Sigmoid colon (tissue), 7 donors: Measurements from ENCODE around the gene NELL2. TPM values are rescaled to one million over a fixed set of nuclear protein-coding genes. Genes with fewer than 3 reads are reported as not detected.
A peak's percentile ranks its signal among the peaks of the same experiment; 100 is the strongest.
"Not testable (repeated sequence)": the region's sequence is repeated elsewhere in the genome, so short reads cannot be mapped to it uniquely, and the experiment has no call there.

Experiments
- DNase-seq: peaks from one replicate; pipeline ENCODE4 v3.0.0-alpha.2; 2019
- H3K27ac ChIP-seq, 4 donors: fragments of 200-600 bp; sonication (generic); one replicate each; pipeline ENCODE4 v1.5.1; 2016 to 2019; ENCODE audit warnings: mild to moderate bottlenecking in 1 of 4
- H3K27me3 ChIP-seq, 3 donors: fragments of 200-600 bp; sonication (generic); one replicate each; pipeline ENCODE4 v1.5.1; 2019; ENCODE audit warnings: mild to moderate bottlenecking in 1 of 3
- H3K36me3 ChIP-seq, 4 donors: fragments of 200-600 bp; sonication (generic); one replicate each; pipeline ENCODE4 v1.5.1; 2016 to 2019
- H3K4me1 ChIP-seq, 4 donors: fragments of 200-600 bp; sonication (generic); one replicate each; pipeline ENCODE4 v1.5.1; 2017 to 2019
- H3K4me3 ChIP-seq, 4 donors: fragments of 200-600 bp; sonication (generic); one replicate each; pipeline ENCODE4 v1.5.1; 2017 to 2019; ENCODE audit warnings: mild to moderate bottlenecking in 2 of 4, moderate library complexity in 1 of 4
- H3K9me3 ChIP-seq, 4 donors: fragments of 200-600 bp in 3 of 4; sonication (generic) in 3 of 4; one replicate each; pipeline versions ENCODE4 v1.5.1 to v1.6.1; 2013 to 2019
- EP300 ChIP-seq, 4 donors: sonication (generic); formaldehyde crosslinking; IDR thresholded peaks; one replicate each; pipeline ENCODE4 v1.6.1; 2017; ENCODE audit warnings: antibody characterized with exemption in 4 of 4
- POLR2A ChIP-seq, 2 donors: fragments of 450-650 bp; IDR thresholded peaks; one replicate each; pipeline ENCODE4 v1.6.1; 2016; ENCODE audit warnings: antibody characterized with exemption in 2 of 2, mild to moderate bottlenecking in 2 of 2, moderate library complexity in 2 of 2
- POLR2AphosphoS5 ChIP-seq, 4 donors: sonication (generic); formaldehyde crosslinking; IDR thresholded peaks; one replicate each; pipeline ENCODE4 v1.6.1; 2017; ENCODE audit warnings: antibody characterized with exemption in 4 of 4
- WGBS, 2 donors: extraction: QIAGEN DNeasy Blood & Tissue Kit; methylation state at CpG; one replicate each; pipeline ENCODE4 v1.1.7; 2013; 5-methylcytosine and 5-hydroxymethylcytosine counted together
- intact Hi-C: fragments of 100-400 bp; cut with DNase I; formaldehyde crosslinking; loops from one replicate; pipeline ENCODE4 v1.15.1; 2023
- polyA plus RNA-seq, 3 donors: library from polyadenylated mRNA; stranded (reverse); fragments of 200-250 nt; gene quantifications; one replicate each; pipeline ENCODE4 v1.2.3, GENCODE V29; 2013
- total RNA-seq, 4 donors: library from RNA; depleted of rRNA; stranded (reverse); fragments of >200 nt; gene quantifications; one replicate each; pipeline ENCODE4 v1.1.0, GENCODE V29; 2016
- TF ChIP-seq, protein P1 (sequence below), 4 experiments: fragments of 450-650 bp in 3 of 4; fragments of 200-600 bp in 1 of 4; IDR thresholded peaks; one replicate each; pipeline ENCODE4 v1.5.1; 2016 to 2019; ENCODE audit warnings: antibody characterized with exemption in 4 of 4, mild to moderate bottlenecking in 3 of 4, moderate library complexity in 2 of 4
- donor health status: healthy with polysubstance abuse.
- donor health status: Bipolar disorder and iron deficiency.
- donor health status: healthy.

NELL2 gene
- total RNA-seq (10 to 100 TPM in 2 of 4 donors, 1 to 10 TPM in 2; 3.1 to 14.7 (median 7.5) TPM), polyA plus RNA-seq (1 to 10 TPM in 1 of 3 donors, under 1 TPM in 2; 0.60 to 5.2 (median 0.69) TPM)

DNA sequence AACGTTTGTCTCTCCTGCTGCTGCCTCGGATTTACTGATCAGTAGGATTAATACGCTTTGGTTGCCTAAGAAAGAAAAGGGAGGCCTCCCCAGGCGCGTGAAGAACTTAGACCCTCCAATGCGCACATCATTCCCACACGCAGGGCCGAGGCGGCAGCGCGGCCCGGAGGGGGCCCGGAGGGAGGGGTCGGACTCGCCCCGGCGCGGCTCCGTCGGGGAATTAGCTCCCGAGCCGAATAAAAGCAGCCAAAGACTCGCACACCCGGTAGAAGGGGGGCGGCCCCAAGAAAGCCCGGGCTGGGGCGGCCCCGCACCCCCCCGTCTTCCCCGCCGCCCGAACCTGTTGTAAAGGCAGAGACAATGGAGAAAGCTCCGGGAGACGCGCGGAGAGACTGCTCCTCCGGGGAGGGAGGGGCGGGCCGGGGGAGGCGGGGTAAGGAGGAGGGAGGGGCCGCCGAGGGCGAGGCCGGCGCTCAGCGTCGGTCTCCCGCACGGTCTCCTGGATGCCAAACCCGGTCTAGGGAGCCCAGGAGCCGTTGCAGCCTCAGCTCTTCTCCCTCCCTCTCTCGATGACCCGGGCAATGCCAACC, at the start of gene NELL2:
Gene NELL2 (minus strand): TSS at position 362 of the 590 bp plus-strand sequence. CDS start 446 bp downstream, outside the sequence.
- intact Hi-C loops: no loop called here
- TF ChIP-seq POLR2AphosphoS5 (IDR thresholded peaks at IDR 0.05) (no peak), POLR2A (IDR thresholded peaks at IDR 0.05) (no peak), EP300 (IDR thresholded peaks at IDR 0.05) (no peak)
- TF ChIP-seq, protein P1, sequence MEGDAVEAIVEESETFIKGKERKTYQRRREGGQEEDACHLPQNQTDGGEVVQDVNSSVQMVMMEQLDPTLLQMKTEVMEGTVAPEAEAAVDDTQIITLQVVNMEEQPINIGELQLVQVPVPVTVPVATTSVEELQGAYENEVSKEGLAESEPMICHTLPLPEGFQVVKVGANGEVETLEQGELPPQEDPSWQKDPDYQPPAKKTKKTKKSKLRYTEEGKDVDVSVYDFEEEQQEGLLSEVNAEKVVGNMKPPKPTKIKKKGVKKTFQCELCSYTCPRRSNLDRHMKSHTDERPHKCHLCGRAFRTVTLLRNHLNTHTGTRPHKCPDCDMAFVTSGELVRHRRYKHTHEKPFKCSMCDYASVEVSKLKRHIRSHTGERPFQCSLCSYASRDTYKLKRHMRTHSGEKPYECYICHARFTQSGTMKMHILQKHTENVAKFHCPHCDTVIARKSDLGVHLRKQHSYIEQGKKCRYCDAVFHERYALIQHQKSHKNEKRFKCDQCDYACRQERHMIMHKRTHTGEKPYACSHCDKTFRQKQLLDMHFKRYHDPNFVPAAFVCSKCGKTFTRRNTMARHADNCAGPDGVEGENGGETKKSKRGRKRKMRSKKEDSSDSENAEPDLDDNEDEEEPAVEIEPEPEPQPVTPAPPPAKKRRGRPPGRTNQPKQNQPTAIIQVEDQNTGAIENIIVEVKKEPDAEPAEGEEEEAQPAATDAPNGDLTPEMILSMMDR (IDR thresholded peaks at IDR 0.05): no peak
- Histone ChIP-seq H3K36me3 (no peaks in the 10 kb centered on the region), H3K4me1 (peaks cover 0 to 26% (median 25%) of the 10 kb centered on the region in 4 donors), H3K9me3 (peaks cover 0 to 2% (median 0%) of the 10 kb centered on the region in 4 donors), H3K27ac (no peak within 1 kb of the TSS), H3K27me3 (peaks cover 0 to 46% (median 32%) of the 10 kb centered on the region in 3 donors), H3K4me3 (peak within 1 kb of the TSS; percentile 29 to 59 (median 53))
- 1% methylated on average over 53 of the region's 53 CpGs for WGBS, 2 donors
- DNase-seq: no peak

DNA sequence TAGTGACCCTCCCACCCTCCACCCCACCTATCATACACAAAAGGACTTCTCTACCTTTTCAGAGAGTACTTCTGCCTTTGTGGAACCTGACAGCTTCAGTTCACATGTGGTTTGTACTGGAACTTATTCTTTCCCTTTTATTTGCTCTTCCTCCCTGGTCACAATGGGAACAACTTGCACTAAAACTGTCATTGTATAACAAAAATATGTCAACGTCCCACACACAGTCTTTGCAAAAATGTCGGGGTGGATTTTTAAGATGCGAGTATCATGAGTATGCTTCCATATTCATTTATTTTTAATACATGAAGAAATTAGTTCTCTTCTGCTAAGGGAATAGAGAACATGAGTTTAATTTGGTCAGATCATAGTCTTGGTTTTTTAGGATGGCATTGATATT, 45.6 kb upstream of the NELL2 start:
- DNase-seq: no peak
- no peaks in the 10 kb centered on the region for H3K36me3 ChIP-seq
- WGBS, 2 donors: 78 to 79% methylated on average over 3 of the region's 3 CpGs
- no peaks in the 10 kb centered on the region for H3K9me3 ChIP-seq
- no peak overlapping the region for H3K4me3 ChIP-seq
- no peaks in the 10 kb centered on the region for H3K27me3 ChIP-seq
- intact Hi-C loops: no loop called here
- no peak overlapping the region for H3K27ac ChIP-seq
- no peaks in the 10 kb centered on the region for H3K4me1 ChIP-seq
- no peak for TF ChIP-seq EP300 (IDR thresholded peaks at IDR 0.05)
- no peak for TF ChIP-seq POLR2A (IDR thresholded peaks at IDR 0.05)
- no peak for TF ChIP-seq POLR2AphosphoS5 (IDR thresholded peaks at IDR 0.05)
- TF ChIP-seq, protein P1 (IDR thresholded peaks at IDR 0.05): no peak

DNA sequence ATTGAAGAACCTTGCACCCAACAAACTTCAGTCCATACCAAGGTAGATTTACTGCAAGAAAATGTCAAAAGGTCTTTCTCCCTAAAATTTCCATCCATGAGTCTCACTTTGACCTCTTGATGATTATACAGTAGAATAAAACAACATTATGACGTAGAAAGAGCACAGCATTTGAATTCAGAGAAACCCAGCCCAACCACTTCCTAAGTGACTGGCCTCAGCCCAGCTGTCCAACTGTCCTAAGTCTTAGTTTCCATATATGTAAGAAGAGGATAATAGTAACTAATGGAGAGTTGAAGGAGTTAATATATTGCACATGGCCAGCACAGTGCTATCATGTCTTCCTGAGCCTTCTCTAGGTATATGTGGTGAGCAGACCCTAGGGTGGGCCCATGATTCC, 41.0 kb upstream of the NELL2 start:
- Histone ChIP-seq H3K4me3 (no peak overlapping the region), H3K27ac (no peak overlapping the region), H3K27me3 (no peaks in the 10 kb centered on the region), H3K4me1 (no peaks in the 10 kb centered on the region), H3K9me3 (no peaks in the 10 kb centered on the region), H3K36me3 (no peaks in the 10 kb centered on the region)
- DNase-seq: no peak
- intact Hi-C loops: no loop called here
- WGBS, 2 donors: 47 to 60% methylated on average over 1 of the region's 1 CpG
- TF ChIP-seq, protein P1 (IDR thresholded peaks at IDR 0.05): no peak
- no peak for TF ChIP-seq EP300 (IDR thresholded peaks at IDR 0.05)
- no peak for TF ChIP-seq POLR2A (IDR thresholded peaks at IDR 0.05)
- no peak for TF ChIP-seq POLR2AphosphoS5 (IDR thresholded peaks at IDR 0.05)

DNA sequence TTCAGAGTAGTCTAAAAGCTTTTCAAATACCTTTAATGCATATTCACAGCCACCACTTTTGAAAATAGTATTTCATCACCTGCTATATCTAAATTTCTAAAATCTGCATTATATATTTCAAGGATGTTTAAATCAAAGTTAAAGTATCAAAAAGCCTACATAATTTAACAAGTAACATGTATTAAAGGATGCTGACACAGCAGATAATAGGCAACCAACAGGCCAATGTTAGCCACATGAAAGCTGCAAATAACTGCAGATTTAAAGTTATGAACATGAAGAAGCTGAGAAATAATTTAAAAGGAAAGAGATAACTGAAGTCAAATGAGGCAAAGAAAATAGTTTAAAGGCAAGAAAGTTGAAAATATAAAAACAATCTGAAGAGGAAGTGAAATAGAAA, 39.8 kb upstream of the NELL2 start:
- H3K4me3 ChIP-seq: no peak overlapping the region
- H3K9me3 ChIP-seq: no peaks in the 10 kb centered on the region
- H3K4me1 ChIP-seq: no peaks in the 10 kb centered on the region
- no peak overlapping the region for H3K27ac ChIP-seq
- no peaks in the 10 kb centered on the region for H3K36me3 ChIP-seq
- no peak for DNase-seq
- no peaks in the 10 kb centered on the region for H3K27me3 ChIP-seq
- intact Hi-C loops: no loop called here
- TF ChIP-seq, protein P1 (IDR thresholded peaks at IDR 0.05): no peak
- TF ChIP-seq POLR2A (IDR thresholded peaks at IDR 0.05) (no peak), EP300 (IDR thresholded peaks at IDR 0.05) (no peak), POLR2AphosphoS5 (IDR thresholded peaks at IDR 0.05) (no peak)

DNA sequence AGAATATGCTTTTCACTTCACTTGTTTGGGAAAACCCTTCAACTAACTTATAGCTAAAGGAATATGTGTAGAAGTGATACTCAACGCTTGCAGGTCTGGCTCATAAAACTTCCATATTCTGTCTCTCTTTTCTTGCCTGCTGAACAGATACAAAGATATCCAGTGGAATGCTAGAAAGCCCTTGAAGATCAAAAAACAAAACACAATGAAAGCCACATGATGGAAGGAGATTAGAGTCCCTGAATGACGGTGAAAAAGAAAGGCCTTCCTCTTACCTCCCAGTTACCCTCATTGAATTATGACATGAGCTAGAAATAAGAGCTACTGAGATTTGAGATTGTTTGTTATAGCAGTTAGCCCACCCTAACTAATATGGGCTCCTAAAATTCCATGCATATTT, 28.2 kb upstream of the NELL2 start:
- no peaks in the 10 kb centered on the region for H3K4me1 ChIP-seq
- no peaks in the 10 kb centered on the region for H3K36me3 ChIP-seq
- peaks cover 0 to 3% (median 0%) of the 10 kb centered on the region in 4 donors for H3K9me3 ChIP-seq
- 73 to 76% methylated on average over 2 of the region's 2 CpGs for WGBS, 2 donors
- H3K27ac ChIP-seq: no peak overlapping the region
- no peak for TF ChIP-seq POLR2AphosphoS5 (IDR thresholded peaks at IDR 0.05)
- TF ChIP-seq POLR2A (IDR thresholded peaks at IDR 0.05): no peak
- no peak for TF ChIP-seq EP300 (IDR thresholded peaks at IDR 0.05)
- no peak overlapping the region for H3K4me3 ChIP-seq
- H3K27me3 ChIP-seq: no peaks in the 10 kb centered on the region
- no peak for DNase-seq
- intact Hi-C loops: no loop called here

DNA sequence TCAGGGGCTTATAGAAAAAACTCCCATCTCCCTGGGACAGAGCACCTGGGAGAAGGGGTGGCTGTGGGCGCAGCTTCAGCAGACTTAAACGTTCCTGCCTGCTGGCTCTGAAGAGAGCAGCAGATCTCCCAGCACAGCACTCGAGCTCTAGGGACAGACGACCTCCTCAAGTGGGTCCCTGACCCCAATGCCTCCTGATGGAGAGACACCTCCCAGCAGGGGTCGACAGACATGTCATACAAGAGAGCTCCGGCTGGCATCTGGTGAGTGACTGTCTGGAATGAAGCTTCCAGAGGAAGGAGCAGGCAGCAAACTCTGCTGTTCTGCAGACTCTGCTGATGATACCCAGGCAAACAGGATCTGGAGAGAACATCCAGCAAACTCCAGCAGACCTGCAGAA, 22.0 kb upstream of the NELL2 start:
- H3K36me3 ChIP-seq, H3K4me3 ChIP-seq, DNase-seq, H3K27ac ChIP-seq, H3K27me3 ChIP-seq, H3K4me1 ChIP-seq, intact Hi-C loops, H3K9me3 ChIP-seq: not testable (repeated sequence)
- WGBS, 2 donors: 76 to 83% methylated on average over 6 of the region's 6 CpGs
